AG04449 (cell line): ENCODE measurements around the gene TAS2R39.

Experiments
- CTCF ChIA-PET: fragments of 350-600 bp; formaldehyde crosslinking; extraction: SDS; loops from one replicate; lab custom pipeline; 2021; ENCODE audit warnings: antibody characterized with exemption; lab: Yijun Ruan, JAX
- POLR2A ChIA-PET: fragments of 400-600, 350-600 bp; formaldehyde crosslinking; extraction: SDS; loops from one replicate; lab custom pipeline; 2020; ENCODE audit warnings: antibody characterized with exemption, inconsistent platforms; lab: Yijun Ruan, JAX
- DNase-seq: peaks from one replicate; pipeline ENCODE4 v3.0.0-alpha.2; 2010; ENCODE audit warnings: low read depth, low spot score
- H3K4me3 ChIP-seq: 2 replicates; pipeline ENCODE4 v1.5.1; 2011; ENCODE audit warnings: low read depth, mild to moderate bottlenecking, control low read depth, low read length
- CTCF ChIP-seq: IDR thresholded peaks from one replicate; pipeline ENCODE4 v1.5.1; 2011; ENCODE audit warnings: mild to moderate bottlenecking, moderate library complexity, low read length, control low read depth, inconsistent platforms; ENCODE audit not compliant: insufficient read depth; ENCODE audit errors: missing control alignments

The TAS2R39 gene

DNA sequence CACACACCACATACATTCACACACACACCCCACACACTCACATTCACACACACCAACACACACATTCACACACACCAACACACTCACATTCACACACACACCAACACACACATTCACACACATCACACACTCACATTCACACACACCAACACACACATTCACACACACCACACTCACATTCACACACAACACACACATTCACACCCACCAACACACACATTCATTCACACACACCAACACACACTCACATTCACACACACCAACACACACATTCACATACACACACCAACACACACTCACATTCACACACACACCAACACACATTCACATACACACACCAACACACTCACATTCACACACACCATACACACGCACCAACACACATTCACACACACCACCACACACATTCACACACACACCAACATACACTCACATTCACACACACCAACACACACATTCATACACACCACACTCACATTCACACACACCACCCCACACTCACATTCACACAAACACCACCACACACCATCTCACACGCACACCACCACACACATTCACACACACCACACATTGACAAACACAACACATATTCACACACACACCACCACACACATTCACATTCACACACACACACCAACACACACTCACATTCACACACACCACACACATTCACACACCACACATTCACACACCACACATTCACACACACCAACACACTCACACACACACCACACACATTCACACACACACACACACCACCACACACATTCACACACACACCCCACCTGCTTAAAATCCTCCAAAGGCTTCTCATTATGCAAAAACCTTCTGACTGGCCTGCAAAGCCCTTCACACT lies 47.6 kb downstream of the TAS2R39 start:
- H3K4me3 ChIP-seq = no peak overlapping the region
- ChIA-PET POLR2A (no interaction called here), CTCF (interaction anchor here (1.8 to 2.1 kb wide), 3 partner anchors 9 to 16 kb away, joined by 3 to 16 read pairs (median 13); no protein-coding TSS in a partner anchor)
- TF ChIP-seq CTCF = no peak
- no peak for DNase-seq
